T-cell (primary cell): Measurements from ENCODE around the gene SMIM30. TPM values are rescaled to one million over a fixed set of nuclear protein-coding genes. Genes with fewer than 3 reads are reported as not detected.

Experiments used
- ATAC-seq, 4 experiments: fragments of 200-7000 bp in 3 of 4; fragments of 150-1000 bp in 1 of 4; cut with Tn5 transposase; replicated peaks in 1 of 4; 1 replicate in 3 of 4; 2 replicates in 1 of 4; pipeline ENCODE4 v1.10.0; 2021; ENCODE audit warnings: moderate library complexity in 3 of 4, mild to moderate bottlenecking in 2 of 4, moderate number of reproducible peaks in 1 of 4
- CTCF ChIA-PET, 2 donors: fragments of 300-600 bp; sonication (Branson Sonifier 250); formaldehyde crosslinking; loops; one replicate each; lab custom pipeline; 2022; ENCODE audit warnings: antibody characterized with exemption in 2 of 2; lab: Charles Lee
- POLR2A ChIA-PET, 2 donors: fragments of 300-600 bp; sonication (Branson Sonifier 250); formaldehyde crosslinking; loops; one replicate each; lab custom pipeline; 2022; ENCODE audit warnings: antibody characterized with exemption in 2 of 2; lab: Charles Lee
- DNase-seq, 35 experiments: peaks; one replicate each; pipeline versions ENCODE4 v3.0.0 to v3.0.0-alpha.2; 2013 to 2023
- H3K27ac ChIP-seq: one replicate; pipeline ENCODE4 v1.5.1; 2013; ENCODE audit warnings: low read length
- H3K27me3 ChIP-seq, 2 experiments: replicated peaks in 1 of 2; 1 replicate in 1 of 2; 2 replicates in 1 of 2; pipeline versions ENCODE4 v1.6.1 to v1.7.0; 2013; ENCODE audit warnings: low read length in 1 of 2, mixed read lengths in 1 of 2; ENCODE audit not compliant: control insufficient read depth in 2 of 2, insufficient read depth in 2 of 2; ENCODE audit errors: extremely low read depth in 1 of 2
- H3K36me3 ChIP-seq, 2 donors: 1 replicate in 1 of 2; 2 replicates in 1 of 2; pipeline versions ENCODE4 v1.6.1 to v1.7.0; 2013; ENCODE audit warnings: low read length in 1 of 2; ENCODE audit not compliant: control insufficient read depth in 2 of 2, insufficient read depth in 1 of 2; ENCODE audit errors: extremely low read depth in 1 of 2
- H3K4me1 ChIP-seq, 2 experiments: 1 replicate in 1 of 2; 2 replicates in 1 of 2; pipeline versions ENCODE4 v1.6.1 to v1.7.0; 2013; ENCODE audit warnings: low read length in 2 of 2, mixed read lengths in 1 of 2; ENCODE audit not compliant: insufficient read depth in 2 of 2, control insufficient read depth in 1 of 2; ENCODE audit errors: extremely low read depth in 1 of 2
- H3K4me3 ChIP-seq, 2 donors: 1 replicate in 1 of 2; 2 replicates in 1 of 2; pipeline versions ENCODE4 v1.5.1 to v1.7.0; 2013; ENCODE audit warnings: mild to moderate bottlenecking in 2 of 2, low read length in 1 of 2, moderate library complexity in 1 of 2; ENCODE audit not compliant: control insufficient read depth in 1 of 2; ENCODE audit errors: extremely low read depth in 1 of 2
- H3K9me3 ChIP-seq: 2 replicates; pipeline ENCODE4 v1.7.0; 2013
- H3K27ac Mint-ChIP-seq, 2 donors: one replicate each; pipeline ENCODE4 v1.8.0; 2020 to 2021; ENCODE audit warnings: mild to moderate bottlenecking in 2 of 2, mixed read lengths in 2 of 2
- H3K27me3 Mint-ChIP-seq, 2 donors: one replicate each; pipeline ENCODE4 v1.8.0; 2021 to 2022; ENCODE audit warnings: mixed read lengths in 2 of 2
- H3K36me3 Mint-ChIP-seq: one replicate; pipeline ENCODE4 v1.8.0; 2021; ENCODE audit warnings: mixed read lengths
- H3K4me1 Mint-ChIP-seq, 3 donors: one replicate each; pipeline ENCODE4 v1.8.0; 2020 to 2022; ENCODE audit warnings: mixed read lengths in 3 of 3, mild to moderate bottlenecking in 1 of 3
- H3K4me3 Mint-ChIP-seq, 3 donors: one replicate each; pipeline ENCODE4 v1.8.0; 2020 to 2022; ENCODE audit warnings: mild to moderate bottlenecking in 3 of 3, mixed read lengths in 3 of 3, moderate library complexity in 3 of 3
- H3K9me3 Mint-ChIP-seq, 3 donors: one replicate each; pipeline ENCODE4 v1.8.0; 2020 to 2022; ENCODE audit warnings: mixed read lengths in 3 of 3
- WGBS: methylation state at CpG from one replicate; pipeline ENCODE4 v1.1.5; 2013; ENCODE audit warnings: missing lambda C conversion rate; ENCODE audit not compliant: insufficient coverage; 5-methylcytosine and 5-hydroxymethylcytosine counted together
- total RNA-seq, 35 experiments: library from RNA in 6 of 35; stranded (reverse) in 6 of 35; fragments of 120-200 nt in 1 of 35; gene quantifications; one replicate each; pipeline versions ENCODE4 v1.2.1 to v1.2.4 and lab custom pipeline; 2013 to 2026

SMIM30 gene
- total RNA-seq, 5 donors from 2014 or later (not counting 1 experiment from before 2014, with no cell fraction given), result 11.1 to 17.3 (median 16.5) TPM

DNA sequence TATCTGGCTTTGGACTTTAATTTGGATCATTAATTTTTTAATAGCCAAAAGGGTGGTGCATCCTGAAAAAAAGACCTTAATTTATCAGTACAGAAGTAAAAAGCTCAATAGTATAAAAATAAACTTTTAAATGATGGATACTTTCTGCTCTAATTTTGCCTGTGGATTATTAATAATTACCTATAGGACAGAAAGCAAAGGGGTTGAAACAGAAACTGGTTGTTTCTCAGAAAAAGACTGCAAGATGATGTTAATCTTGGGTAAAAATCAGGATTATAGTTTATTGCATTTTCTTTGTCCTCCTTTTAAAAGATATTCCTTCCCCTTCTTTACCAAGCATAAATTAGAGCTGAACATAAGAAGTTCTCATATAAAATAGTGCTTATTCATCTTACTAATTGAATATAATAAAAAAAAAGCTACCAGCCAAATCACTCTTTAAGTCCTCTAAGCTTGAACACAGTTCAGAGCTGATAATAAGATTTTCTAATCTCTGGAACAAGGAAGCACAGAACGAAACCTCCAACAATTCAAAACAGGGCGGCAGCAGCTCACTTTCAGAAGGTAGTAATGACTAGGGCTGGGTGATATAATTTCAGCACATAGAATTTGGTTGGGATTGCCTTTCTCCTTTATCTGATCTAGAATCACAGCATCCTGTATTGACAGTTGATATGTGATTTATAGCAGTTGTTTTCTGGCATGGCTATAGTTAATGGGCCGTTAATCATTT lies 23.7 kb downstream of the SMIM30 start:
- CTCF ChIA-PET, result interaction anchor here (0.6 to 1.0 kb wide), 2 partner anchors 17 to 890 kb away, joined by 3 read pairs; no protein-coding TSS in a partner anchor

DNA sequence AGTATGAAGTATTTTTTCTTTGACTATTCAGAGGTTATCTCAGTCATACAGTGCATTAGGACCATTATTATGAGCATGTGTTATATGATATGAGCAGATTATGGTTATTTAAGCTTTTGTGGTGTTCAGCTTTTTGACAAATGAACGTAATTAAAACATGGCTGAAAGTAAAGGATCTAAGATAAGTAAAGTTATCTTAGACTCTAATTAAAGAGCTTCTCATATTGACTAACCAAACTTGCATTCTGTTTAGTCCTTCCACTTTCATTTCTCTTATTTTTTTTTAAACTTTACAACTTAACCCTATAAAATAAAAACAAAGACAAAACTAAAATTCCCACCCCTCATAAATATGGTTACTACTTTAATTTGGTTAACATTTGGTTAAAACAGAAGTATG lies 24.8 kb downstream of the SMIM30 start:
- no peaks in the 10 kb centered on the region for H3K36me3 ChIP-seq
- H3K9me3 ChIP-seq, result no peaks in the 10 kb centered on the region
- no peak overlapping the region for H3K27ac ChIP-seq
- ChIA-PET POLR2A (no interaction called here), CTCF (interaction anchor here (0.5 to 0.7 kb wide), 2 partner anchors 75 to 320 kb away, joined by 3 to 6 read pairs; no protein-coding TSS in a partner anchor)
- DNase-seq (no peak), ATAC-seq (no peak)
- H3K27me3 ChIP-seq, result no peaks in the 10 kb centered on the region
- H3K4me3 ChIP-seq, result no peak overlapping the region
- H3K4me1 Mint-ChIP-seq, result no peaks in the 10 kb centered on the region
- no peaks in the 10 kb centered on the region for H3K9me3 Mint-ChIP-seq
- H3K4me3 Mint-ChIP-seq, result no peak overlapping the region
- H3K27me3 Mint-ChIP-seq, result peaks cover 17 to 21% of the 10 kb centered on the region in 2 donors
- H3K36me3 Mint-ChIP-seq, result no peaks in the 10 kb centered on the region
- H3K27ac Mint-ChIP-seq, result no peak overlapping the region
- WGBS, result no CpG with 5 or more reads among the region's 1 CpG
- H3K4me1 ChIP-seq, result no peaks in the 10 kb centered on the region

More for the DNA sequence above, 23.7 kb downstream of the SMIM30 start:
- Mint-ChIP-seq H3K9me3 (no peaks in the 10 kb centered on the region), H3K36me3 (no peaks in the 10 kb centered on the region), H3K27ac (no peak overlapping the region), H3K4me1 (no peaks in the 10 kb centered on the region), H3K4me3 (no peak overlapping the region), H3K27me3 (peaks cover 17 to 21% of the 10 kb centered on the region in 2 donors)
- Histone ChIP-seq H3K4me1 (no peaks in the 10 kb centered on the region), H3K27me3 (no peaks in the 10 kb centered on the region), H3K36me3 (no peaks in the 10 kb centered on the region), H3K4me3 (no peak overlapping the region), H3K27ac (no peak overlapping the region), H3K9me3 (no peaks in the 10 kb centered on the region)
- no CpG with 5 or more reads among the region's 3 CpGs for WGBS
- POLR2A ChIA-PET, result no interaction called here
- no peak for DNase-seq
- ATAC-seq, result no peak

DNA sequence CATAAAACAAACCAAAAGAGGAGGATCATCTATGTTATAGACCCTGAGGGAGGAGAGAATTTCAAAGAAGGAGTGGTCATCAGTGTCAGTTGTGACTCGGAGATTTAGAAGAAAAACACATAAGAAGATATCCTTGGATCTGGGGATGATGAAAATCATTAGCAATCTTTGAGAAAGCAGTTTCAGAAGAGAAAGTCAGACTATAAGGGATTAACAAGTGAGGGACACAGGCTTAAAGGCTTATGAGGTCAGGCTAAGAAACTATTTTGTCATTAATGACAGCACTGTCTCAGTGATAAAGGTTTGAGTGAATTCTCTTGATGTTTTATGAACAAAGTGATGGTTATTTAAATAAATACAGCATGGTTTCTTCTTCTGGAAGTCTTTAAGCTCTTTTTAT lies 25.6 kb downstream of the SMIM30 start:
- H3K4me3 Mint-ChIP-seq, result no peak overlapping the region
- H3K27ac Mint-ChIP-seq, result no peak overlapping the region
- H3K4me3 ChIP-seq, result no peak overlapping the region
- H3K4me1 Mint-ChIP-seq, result peaks cover 0 to under 1% (median 0%) of the 10 kb centered on the region in 3 donors
- H3K4me1 ChIP-seq, result no peaks in the 10 kb centered on the region
- no peaks in the 10 kb centered on the region for H3K9me3 ChIP-seq
- H3K27me3 ChIP-seq, result no peaks in the 10 kb centered on the region
- ATAC-seq, result no peak
- CTCF ChIA-PET, result no interaction called here
- no peaks in the 10 kb centered on the region for H3K9me3 Mint-ChIP-seq
- POLR2A ChIA-PET, result interaction anchor here in 1 of 2 donors (0.6 kb wide), 1 partner anchor 315 kb away, joined by 3 read pairs; no protein-coding TSS in a partner anchor
- WGBS, result 86% methylated on average over 1 of the region's 1 CpG
- no peaks in the 10 kb centered on the region for H3K36me3 Mint-ChIP-seq
- H3K27me3 Mint-ChIP-seq, result peaks cover 21 to 22% of the 10 kb centered on the region in 2 donors
- no peak for DNase-seq
- H3K36me3 ChIP-seq, result no peaks in the 10 kb centered on the region
- H3K27ac ChIP-seq, result no peak overlapping the region

DNA sequence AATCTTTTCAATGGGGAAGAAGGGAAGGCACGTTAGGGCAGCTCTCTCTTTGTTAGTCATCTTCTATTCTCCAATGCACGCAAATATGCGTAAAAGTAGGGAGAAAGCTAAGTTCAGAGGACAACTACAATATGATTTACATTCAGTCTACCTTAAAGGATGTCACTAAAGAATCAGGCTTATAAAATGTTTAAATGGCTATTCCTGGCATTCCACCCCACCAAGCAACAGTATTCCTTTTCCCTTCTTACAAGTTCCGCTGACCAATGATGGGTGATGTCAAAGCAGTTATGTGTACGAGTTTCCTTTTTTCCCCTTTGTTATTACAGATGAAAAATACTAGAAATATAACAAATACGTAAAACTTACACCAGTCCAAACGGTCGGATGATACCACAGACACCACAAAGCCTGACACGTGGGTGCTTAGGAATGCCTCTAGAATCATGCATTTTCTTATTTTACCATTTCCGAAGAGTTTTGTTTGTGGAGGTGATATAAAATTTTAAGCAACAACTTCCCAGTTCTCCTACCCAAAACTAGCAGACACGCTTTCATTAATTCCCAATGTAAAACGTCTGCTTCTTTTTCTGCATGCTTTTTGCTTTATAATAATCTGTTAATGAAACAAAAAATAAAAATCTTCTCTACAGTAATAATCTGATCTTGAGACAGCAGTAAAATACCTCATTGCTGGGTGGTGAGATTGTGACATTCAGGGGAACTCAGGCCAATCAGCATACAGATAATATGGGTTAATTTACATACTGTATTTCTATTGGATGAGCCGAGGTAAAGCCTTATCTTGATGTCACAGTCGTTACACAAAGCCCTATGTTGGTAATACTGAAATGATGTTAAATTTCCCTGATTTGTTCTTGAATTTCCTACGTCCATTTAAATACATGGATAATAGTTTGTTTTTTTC lies 31.0 kb downstream of the SMIM30 start:
- CTCF ChIA-PET, result interaction anchor here (0.7 to 1.2 kb wide), 2 partner anchors 67 to 147 kb away, joined by 3 to 10 read pairs; a partner anchor contains a TSS
- peak in 1 of 4 experiments; percentile 71 for ATAC-seq
- H3K4me3 Mint-ChIP-seq, result peak overlapping the region in 1 of 3 donors; percentile 61
- no CpG with 5 or more reads among the region's 15 CpGs for WGBS
- DNase-seq, result no peak
- H3K4me3 ChIP-seq, result no peak overlapping the region
- H3K36me3 Mint-ChIP-seq, result no peaks in the 10 kb centered on the region
- peaks cover 0 to 3% of the 10 kb centered on the region in 2 experiments for H3K4me1 ChIP-seq
- no peak overlapping the region for H3K27ac ChIP-seq
- POLR2A ChIA-PET, result no interaction called here
- no peaks in the 10 kb centered on the region for H3K36me3 ChIP-seq
- H3K9me3 ChIP-seq, result no peaks in the 10 kb centered on the region
- peaks cover 4 to 11% of the 10 kb centered on the region in 2 experiments for H3K27me3 ChIP-seq
- no peaks in the 10 kb centered on the region for H3K9me3 Mint-ChIP-seq
- H3K27me3 Mint-ChIP-seq, result peaks cover 25 to 45% of the 10 kb centered on the region in 2 donors
- peaks cover 7 to 14% (median 13%) of the 10 kb centered on the region in 3 donors for H3K4me1 Mint-ChIP-seq
- no peak overlapping the region for H3K27ac Mint-ChIP-seq

DNA sequence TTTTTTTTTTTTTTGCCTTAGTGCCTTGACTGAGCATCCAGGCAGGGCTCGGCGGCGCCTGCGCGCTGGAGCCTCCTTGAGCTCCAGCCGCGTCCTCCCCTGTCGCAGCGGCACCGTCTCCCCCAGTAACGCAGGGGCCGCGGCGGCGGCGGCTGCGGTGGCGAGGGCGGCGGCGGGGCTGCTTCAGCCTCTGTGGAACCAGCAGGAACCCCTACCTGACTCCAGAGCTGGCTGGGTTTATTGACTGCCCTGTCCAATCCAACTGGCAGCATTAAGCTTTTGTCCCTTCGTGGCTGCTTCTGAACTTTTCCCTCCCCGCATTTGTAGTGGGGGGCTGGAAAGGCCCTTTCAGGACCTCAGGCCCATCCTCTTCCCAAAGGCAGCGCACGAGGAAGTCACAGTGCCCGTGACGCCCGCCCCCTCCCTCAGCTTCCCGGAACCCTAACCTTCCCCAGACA lies 31.9 kb downstream of the SMIM30 start, which contains the start of gene GPR85:
Gene GPR85, minus strand, starts transcription at position 397 of the 458 bp plus-strand sequence. CDS start 2,106 bp downstream, outside the sequence.
- Histone ChIP-seq H3K27me3 (peaks cover 4 to 11% of the 10 kb centered on the region in 2 experiments), H3K9me3 (no peaks in the 10 kb centered on the region), H3K27ac (no peak within 1 kb of the TSS), H3K4me3 (peak within 1 kb of the TSS; percentile 12 to 32), H3K36me3 (no peaks in the 10 kb centered on the region), H3K4me1 (peaks cover 0 to 3% of the 10 kb centered on the region in 2 experiments)
- CTCF ChIA-PET, result interaction anchor here (0.6 to 1.2 kb wide), 6 partner anchors 17 to 649 kb away, joined by 3 to 10 read pairs (median 8); a partner anchor contains a TSS
- H3K4me1 Mint-ChIP-seq, result peaks cover 7 to 14% (median 13%) of the 10 kb centered on the region in 3 donors
- H3K27me3 Mint-ChIP-seq, result peaks cover 21 to 44% of the 10 kb centered on the region in 2 donors
- no peaks in the 10 kb centered on the region for H3K9me3 Mint-ChIP-seq
- peak within 1 kb of the TSS in 2 of 3 donors; percentile 31 to 61 for H3K4me3 Mint-ChIP-seq
- WGBS, result under 1% methylated on average over 21 of the region's 29 CpGs
- peak in 29 of 35 experiments; percentile 1 to 45 (median 15) for DNase-seq
- no peaks in the 10 kb centered on the region for H3K36me3 Mint-ChIP-seq
- no peak within 1 kb of the TSS for H3K27ac Mint-ChIP-seq
- POLR2A ChIA-PET, result interaction anchor here (0.6 kb wide), 3 partner anchors 11 to 158 kb away, joined by 3 to 8 read pairs (median 4); no protein-coding TSS in a partner anchor
- peak in 2 of 4 experiments; percentile 48 to 71 for ATAC-seq
